Nephron progenitor cell (in vitro differentiated cells): ENCODE results near the gene ENDOU.

Experiments
- DNase-seq: peaks from one replicate; pipeline ENCODE4 v3.0.0; 2021
- H3K27ac Mint-ChIP-seq: 2 replicates; pipeline ENCODE4 v1.8.0; 2021; ENCODE audit warnings: mild to moderate bottlenecking, moderate library complexity, mixed read lengths
- H3K27me3 Mint-ChIP-seq: 2 replicates; pipeline ENCODE4 v1.8.0; 2021; ENCODE audit warnings: mild to moderate bottlenecking, low read depth, mixed read lengths; ENCODE audit not compliant: poor library complexity
- H3K36me3 Mint-ChIP-seq: 2 replicates; pipeline ENCODE4 v1.8.0; 2021; ENCODE audit warnings: low read depth, mixed read lengths
- H3K4me1 Mint-ChIP-seq: 2 replicates; pipeline ENCODE4 v1.8.0; 2021; ENCODE audit warnings: mixed read lengths
- H3K4me3 Mint-ChIP-seq: 2 replicates; pipeline ENCODE4 v1.8.0; 2021; ENCODE audit warnings: mild to moderate bottlenecking, moderate library complexity, mixed read lengths
- H3K9me3 Mint-ChIP-seq: 2 replicates; pipeline ENCODE4 v1.8.0; 2021; ENCODE audit warnings: mild to moderate bottlenecking, moderate library complexity, mixed read lengths
- TF ChIP-seq, protein P1 (sequence below): fragments of 200-600 bp; sonication (generic); IDR thresholded peaks from 2 replicates; pipeline ENCODE4 v1.5.0; 2021; ENCODE audit warnings: antibody characterized with exemption

Gene ENDOU, protein sequence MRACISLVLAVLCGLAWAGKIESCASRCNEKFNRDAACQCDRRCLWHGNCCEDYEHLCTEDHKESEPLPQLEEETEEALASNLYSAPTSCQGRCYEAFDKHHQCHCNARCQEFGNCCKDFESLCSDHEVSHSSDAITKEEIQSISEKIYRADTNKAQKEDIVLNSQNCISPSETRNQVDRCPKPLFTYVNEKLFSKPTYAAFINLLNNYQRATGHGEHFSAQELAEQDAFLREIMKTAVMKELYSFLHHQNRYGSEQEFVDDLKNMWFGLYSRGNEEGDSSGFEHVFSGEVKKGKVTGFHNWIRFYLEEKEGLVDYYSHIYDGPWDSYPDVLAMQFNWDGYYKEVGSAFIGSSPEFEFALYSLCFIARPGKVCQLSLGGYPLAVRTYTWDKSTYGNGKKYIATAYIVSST

DNA sequence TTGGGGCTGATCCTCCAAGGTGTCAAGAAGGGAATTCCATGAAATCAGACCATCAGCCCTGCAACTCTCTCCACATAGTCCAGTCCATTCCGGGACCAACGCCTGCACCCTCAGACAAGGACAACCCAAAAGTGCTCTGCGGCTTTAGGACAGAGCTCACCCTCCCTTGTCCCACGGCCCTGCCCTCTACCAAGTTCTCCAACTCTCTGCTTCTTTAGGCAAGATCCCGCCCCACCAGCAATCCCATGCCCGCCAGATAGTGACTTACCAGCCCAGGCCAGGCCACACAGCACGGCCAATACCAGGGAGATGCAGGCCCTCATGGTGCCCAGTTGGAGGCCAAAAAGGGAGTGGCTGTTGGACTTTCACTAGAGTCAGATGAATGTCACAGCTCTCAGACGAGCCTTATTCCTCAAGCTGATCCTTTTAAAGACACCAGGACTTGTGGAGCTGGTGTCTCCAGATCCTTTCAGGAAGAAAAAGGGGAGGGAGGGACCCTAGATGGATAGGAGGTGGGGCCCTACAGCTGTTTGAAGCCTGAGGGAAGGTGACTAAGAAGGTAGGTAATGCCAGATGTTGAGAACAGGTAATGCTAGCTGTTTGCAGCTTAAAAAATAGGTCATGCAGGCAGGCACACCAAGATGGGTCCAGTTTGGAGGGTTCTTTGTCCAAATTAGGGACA is at the start of gene ENDOU:
TSS of gene ENDOU (minus strand) at position 400 of the 682 bp plus-strand sequence. CDS start at position 323, 77 bp downstream.
- no peak for DNase-seq
- TF ChIP-seq, protein P1, sequence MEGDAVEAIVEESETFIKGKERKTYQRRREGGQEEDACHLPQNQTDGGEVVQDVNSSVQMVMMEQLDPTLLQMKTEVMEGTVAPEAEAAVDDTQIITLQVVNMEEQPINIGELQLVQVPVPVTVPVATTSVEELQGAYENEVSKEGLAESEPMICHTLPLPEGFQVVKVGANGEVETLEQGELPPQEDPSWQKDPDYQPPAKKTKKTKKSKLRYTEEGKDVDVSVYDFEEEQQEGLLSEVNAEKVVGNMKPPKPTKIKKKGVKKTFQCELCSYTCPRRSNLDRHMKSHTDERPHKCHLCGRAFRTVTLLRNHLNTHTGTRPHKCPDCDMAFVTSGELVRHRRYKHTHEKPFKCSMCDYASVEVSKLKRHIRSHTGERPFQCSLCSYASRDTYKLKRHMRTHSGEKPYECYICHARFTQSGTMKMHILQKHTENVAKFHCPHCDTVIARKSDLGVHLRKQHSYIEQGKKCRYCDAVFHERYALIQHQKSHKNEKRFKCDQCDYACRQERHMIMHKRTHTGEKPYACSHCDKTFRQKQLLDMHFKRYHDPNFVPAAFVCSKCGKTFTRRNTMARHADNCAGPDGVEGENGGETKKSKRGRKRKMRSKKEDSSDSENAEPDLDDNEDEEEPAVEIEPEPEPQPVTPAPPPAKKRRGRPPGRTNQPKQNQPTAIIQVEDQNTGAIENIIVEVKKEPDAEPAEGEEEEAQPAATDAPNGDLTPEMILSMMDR, result no peak
- no peak within 1 kb of the TSS for H3K27ac Mint-ChIP-seq
- no peaks in the 10 kb centered on the region for H3K9me3 Mint-ChIP-seq
- no peaks in the 10 kb centered on the region for H3K36me3 Mint-ChIP-seq
- H3K4me1 Mint-ChIP-seq, result peaks cover 25% of the 10 kb centered on the region
- peaks cover 4% of the 10 kb centered on the region for H3K27me3 Mint-ChIP-seq
- H3K4me3 Mint-ChIP-seq, result no peak within 1 kb of the TSS

DNA sequence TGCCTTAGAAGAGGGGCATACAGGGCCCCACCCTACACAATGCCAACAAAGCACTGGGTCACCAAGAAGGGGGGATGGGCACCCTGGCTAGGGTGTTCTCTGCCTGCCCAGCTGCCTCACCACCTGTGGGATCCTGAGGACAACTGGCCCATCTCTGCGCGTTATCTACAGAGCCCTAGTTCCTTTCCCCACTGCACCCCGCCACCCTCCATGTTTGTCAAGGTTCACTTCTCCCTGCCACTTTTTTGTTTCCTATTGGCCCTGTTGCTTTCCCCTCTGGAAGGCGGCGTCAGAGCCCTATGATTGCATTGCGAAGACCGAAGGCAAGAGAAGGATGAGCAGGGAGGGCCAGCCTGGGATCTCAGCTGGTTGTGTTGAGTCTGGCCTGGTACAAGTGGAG is 49.4 kb upstream of the ENDOU start:
- H3K4me3 Mint-ChIP-seq, result peak overlapping the region; percentile 94
- H3K9me3 Mint-ChIP-seq, result no peaks in the 10 kb centered on the region
- no peaks in the 10 kb centered on the region for H3K36me3 Mint-ChIP-seq

DNA sequence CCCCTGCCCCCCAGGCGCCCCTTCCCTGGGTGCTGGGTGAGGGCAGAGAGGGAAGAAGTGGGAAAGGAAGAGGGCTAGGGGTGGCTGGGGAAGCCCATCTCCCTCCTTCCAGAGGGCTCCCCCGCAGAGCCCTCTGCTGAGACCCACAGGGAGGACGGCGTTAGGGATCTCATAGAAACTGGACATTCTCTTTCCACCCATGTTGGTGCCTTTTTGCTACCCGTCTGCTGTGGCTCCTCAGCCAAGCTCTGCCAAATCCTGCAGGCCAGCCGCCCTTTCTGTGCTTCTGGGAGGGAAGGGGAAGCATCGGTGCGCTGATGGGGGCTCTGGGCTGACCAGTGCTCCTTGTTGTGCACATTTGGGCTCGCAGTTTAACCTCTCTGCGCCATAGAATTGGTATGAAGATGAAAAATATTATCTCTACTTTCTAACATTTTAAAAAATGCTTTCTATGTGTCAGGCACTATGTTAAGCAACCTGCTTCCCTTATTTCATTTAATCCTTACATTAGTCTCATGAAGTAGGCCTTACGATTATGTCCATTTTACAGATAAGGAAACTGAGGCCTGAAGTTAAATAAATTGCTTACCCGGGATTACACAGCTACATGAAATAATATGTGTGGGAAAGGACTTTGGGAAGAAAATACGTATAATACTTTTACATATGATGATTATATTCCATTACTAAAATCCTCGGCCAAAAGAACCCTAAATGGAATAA is 48.7 kb upstream of the ENDOU start:
- Mint-ChIP-seq H3K9me3 (no peaks in the 10 kb centered on the region), H3K27ac (no peak overlapping the region), H3K27me3 (peaks cover 29% of the 10 kb centered on the region), H3K4me1 (peaks cover 45% of the 10 kb centered on the region), H3K4me3 (peak overlapping the region; percentile 94), H3K36me3 (no peaks in the 10 kb centered on the region)
- no peak for DNase-seq
- TF ChIP-seq, protein P1, result no peak

More for the DNA sequence above, 49.4 kb upstream of the ENDOU start:
- TF ChIP-seq, protein P1, result no peak
- H3K27me3 Mint-ChIP-seq, result peaks cover 32% of the 10 kb centered on the region
- H3K27ac Mint-ChIP-seq, result no peak overlapping the region
- no peak for DNase-seq
- H3K4me1 Mint-ChIP-seq, result peaks cover 51% of the 10 kb centered on the region

DNA sequence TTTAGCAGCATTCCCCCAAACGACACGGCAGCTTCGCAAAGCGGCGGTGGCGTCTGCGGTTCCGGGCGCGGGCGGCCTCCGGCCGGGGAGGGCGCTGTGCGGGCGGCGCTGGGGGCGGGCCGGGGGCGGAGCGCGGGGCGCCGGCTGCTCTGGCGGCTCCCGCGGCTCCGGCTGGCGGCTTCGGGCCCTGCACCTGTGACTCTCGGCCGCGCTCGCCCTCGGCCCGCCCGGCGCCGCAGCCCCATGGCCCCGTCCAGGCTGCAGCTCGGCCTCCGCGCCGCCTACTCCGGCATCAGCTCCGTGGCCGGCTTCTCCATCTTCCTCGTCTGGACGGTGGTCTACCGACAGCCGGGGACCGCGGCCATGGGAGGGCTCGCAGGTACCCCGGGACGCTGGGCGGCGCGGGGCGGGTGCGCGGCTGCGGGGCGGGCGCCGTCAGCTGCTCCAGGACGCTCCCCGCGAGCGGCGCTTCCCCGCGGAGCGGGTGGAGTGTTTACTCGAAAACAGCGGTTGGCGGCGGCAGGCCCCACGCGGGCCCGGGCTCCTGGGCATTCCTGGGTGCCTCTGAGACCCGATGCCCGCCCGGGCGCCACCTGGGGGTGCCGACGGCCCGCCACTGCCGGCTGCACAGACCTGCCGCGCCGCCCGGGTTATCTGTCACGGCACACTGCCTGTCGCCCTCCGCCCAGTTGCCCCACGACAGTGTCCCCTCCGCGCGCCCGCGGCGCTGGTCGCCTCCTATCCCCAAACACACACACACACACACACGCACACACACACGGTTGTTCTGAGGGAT is 48.0 kb upstream of the ENDOU start, which contains the start of gene SLC48A1:
TSS of gene SLC48A1 (plus strand) at position 177 of the 796 bp plus-strand sequence. CDS start at position 244, 67 bp downstream.
- no peak within 1 kb of the TSS for H3K27ac Mint-ChIP-seq

DNA sequence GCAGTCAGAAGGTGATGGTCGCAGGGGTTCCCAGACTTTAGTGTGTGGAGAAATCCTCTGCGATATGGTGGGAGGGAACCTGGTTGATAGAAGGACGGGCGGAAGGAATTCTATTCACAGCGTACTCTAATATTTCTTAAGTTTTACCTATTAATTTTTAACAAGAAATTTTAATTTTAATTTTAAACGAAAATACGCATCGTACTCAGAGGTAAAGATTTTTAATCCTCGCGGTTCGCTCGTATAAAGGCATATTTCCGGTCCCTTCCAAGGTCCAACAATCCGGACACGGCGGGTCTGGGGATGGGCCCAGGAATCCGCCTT is 47.4 kb upstream of the ENDOU start:
- H3K9me3 Mint-ChIP-seq, result no peaks in the 10 kb centered on the region
- no peak overlapping the region for H3K27ac Mint-ChIP-seq

More for the DNA sequence above, 48.0 kb upstream of the ENDOU start, which contains the start of gene SLC48A1:
- peak; percentile 85 for DNase-seq
- TF ChIP-seq, protein P1, result no peak
- H3K4me3 Mint-ChIP-seq, result peak within 1 kb of the TSS; percentile 94
- H3K4me1 Mint-ChIP-seq, result peaks cover 43% of the 10 kb centered on the region
- no peaks in the 10 kb centered on the region for H3K36me3 Mint-ChIP-seq
- peaks cover 28% of the 10 kb centered on the region for H3K27me3 Mint-ChIP-seq
- H3K9me3 Mint-ChIP-seq, result no peaks in the 10 kb centered on the region

More for the DNA sequence above, 47.4 kb upstream of the ENDOU start:
- H3K36me3 Mint-ChIP-seq, result no peaks in the 10 kb centered on the region
- peaks cover 24% of the 10 kb centered on the region for H3K27me3 Mint-ChIP-seq
- no peak for DNase-seq
- peak overlapping the region; percentile 87 for H3K4me3 Mint-ChIP-seq
- H3K4me1 Mint-ChIP-seq, result peaks cover 43% of the 10 kb centered on the region
- TF ChIP-seq, protein P1, result no peak
